MCF 10A (cell line): Measurements from ENCODE around the gene ARHGAP15. TPM values are rescaled to one million over a fixed set of nuclear protein-coding genes. Genes with fewer than 3 reads are reported as not detected.

Source experiments
- BruUV-seq: library from RNA; stranded (reverse); fragments of 400-500 nt; replicated peaks from 2 replicates; lab custom pipeline; 2021; lab: Mats Ljungman, UMichigan
- CTCF ChIA-PET: fragments of 300-600 bp; sonication (Branson Sonifier 250); formaldehyde crosslinking; extraction: SDS; loops from one replicate; lab custom pipeline; 2021; ENCODE audit warnings: antibody characterized with exemption, inconsistent platforms; lab: Yijun Ruan, JAX
- POLR2A ChIA-PET: fragments of 300-600, 350-650 bp; sonication (Branson Sonifier 250); formaldehyde crosslinking; extraction: SDS; loops from one replicate; lab custom pipeline; 2020; ENCODE audit warnings: antibody characterized with exemption, inconsistent platforms; lab: Yijun Ruan, JAX
- DNase-seq: peaks from one replicate; pipeline ENCODE4 v3.0.0-alpha.2; 2018; ENCODE audit not compliant: unreplicated experiment
- H3K27ac Mint-ChIP-seq: one replicate; pipeline ENCODE4 v1.8.0; 2022; ENCODE audit warnings: mild to moderate bottlenecking, low read depth, mixed read lengths; ENCODE audit not compliant: unreplicated experiment
- H3K27me3 Mint-ChIP-seq: one replicate; pipeline ENCODE4 v1.8.0; 2022; ENCODE audit warnings: mixed read lengths; ENCODE audit not compliant: insufficient read depth, unreplicated experiment
- H3K36me3 Mint-ChIP-seq: one replicate; pipeline ENCODE4 v1.8.0; 2022; ENCODE audit warnings: mild to moderate bottlenecking, moderate library complexity, mixed read lengths; ENCODE audit not compliant: insufficient read depth, unreplicated experiment
- H3K4me1 Mint-ChIP-seq: one replicate; pipeline ENCODE4 v1.8.0; 2022; ENCODE audit warnings: mixed read lengths; ENCODE audit not compliant: insufficient read depth, unreplicated experiment
- H3K4me3 Mint-ChIP-seq: one replicate; pipeline ENCODE4 v1.8.0; 2022; ENCODE audit warnings: mild to moderate bottlenecking, moderate library complexity, mixed read lengths; ENCODE audit not compliant: unreplicated experiment
- H3K9me3 Mint-ChIP-seq: one replicate; pipeline ENCODE4 v1.8.0; 2022; ENCODE audit warnings: mixed read lengths; ENCODE audit not compliant: unreplicated experiment
- CTCF ChIP-seq: fragments of 200-600 bp; IDR thresholded peaks from one replicate; pipeline ENCODE4 v1.8.0; 2022; ENCODE audit warnings: antibody characterized with exemption, mild to moderate bottlenecking; ENCODE audit not compliant: unreplicated experiment
- intact Hi-C: fragments of 100-400 bp; cut with micrococcal nuclease; formaldehyde crosslinking; loops from 2 replicates; pipeline ENCODE4 v1.14.1; 2022
- total RNA-seq: library from RNA; stranded (reverse); gene quantifications from 2 replicates; pipeline ENCODE4 v1.2.3, GENCODE V29; 2022

Gene ARHGAP15
- total RNA-seq, 1 experiment from 2014 or later: not detected

GRCh38 chr2:143732871-143733270 is 603.7 kb downstream of the ARHGAP15 start:
- BruUV-seq: no TSS peak
- Mint-ChIP-seq H3K9me3 (no peaks in the 10 kb centered on the region), H3K36me3 (no peaks in the 10 kb centered on the region), H3K4me1 (peaks cover 31% of the 10 kb centered on the region), H3K27me3 (no peaks in the 10 kb centered on the region), H3K27ac (no peak overlapping the region), H3K4me3 (no peak overlapping the region)
- intact Hi-C loops: no loop called here
- DNase-seq: no peak
- ChIA-PET CTCF (interaction anchor here (0.6 kb wide), 1 partner anchor 29 kb away, joined by 5 read pairs; no protein-coding TSS in a partner anchor), POLR2A (no interaction called here)
- no peak for TF ChIP-seq CTCF

- Mint-ChIP-seq H3K27ac (no peak overlapping the region), H3K27me3 (no peaks in the 10 kb centered on the region), H3K36me3 (no peaks in the 10 kb centered on the region), H3K4me3 (no peak overlapping the region), H3K9me3 (no peaks in the 10 kb centered on the region), H3K4me1 (peaks cover 30% of the 10 kb centered on the region)
- ChIA-PET CTCF (no interaction called here), POLR2A (no interaction called here)
- BruUV-seq: no TSS peak
- DNase-seq: no peak
- intact Hi-C loops: no loop called here
- no peak for TF ChIP-seq CTCF
Measured at GRCh38 chr2:143734507-143734906, 605.3 kb downstream of the ARHGAP15 start.

GRCh38 chr2:143736904-143737303 is 607.7 kb downstream of the ARHGAP15 start:
- H3K27ac Mint-ChIP-seq: no peak overlapping the region
- H3K9me3 Mint-ChIP-seq: no peaks in the 10 kb centered on the region
- no peak for DNase-seq
- POLR2A ChIA-PET: interaction anchor here (0.6 kb wide), 1 partner anchor 280 kb away, joined by 3 read pairs; no protein-coding TSS in a partner anchor
- H3K4me1 Mint-ChIP-seq: peaks cover 6% of the 10 kb centered on the region
- CTCF ChIA-PET: interaction anchor here (1.2 kb wide), 1 partner anchor 106 kb away, joined by 3 read pairs; no protein-coding TSS in a partner anchor
- no peak overlapping the region for H3K4me3 Mint-ChIP-seq
- intact Hi-C loops: no loop called here
- BruUV-seq: no TSS peak
- TF ChIP-seq CTCF: no peak
- no peaks in the 10 kb centered on the region for H3K27me3 Mint-ChIP-seq
- no peaks in the 10 kb centered on the region for H3K36me3 Mint-ChIP-seq

- CTCF ChIA-PET: no interaction called here
Measured at GRCh38 chr2:143740431-143740830, 611.2 kb downstream of the ARHGAP15 start.

More at GRCh38 chr2:143740431-143740830, 611.2 kb downstream of the ARHGAP15 start:
- Mint-ChIP-seq H3K4me3 (no peak overlapping the region), H3K27ac (no peak overlapping the region), H3K4me1 (no peaks in the 10 kb centered on the region), H3K9me3 (no peaks in the 10 kb centered on the region), H3K27me3 (no peaks in the 10 kb centered on the region), H3K36me3 (peaks cover 6% of the 10 kb centered on the region)
- no peak for TF ChIP-seq CTCF
- no peak for DNase-seq
- POLR2A ChIA-PET: no interaction called here
- no TSS peak for BruUV-seq
- intact Hi-C loops: no loop called here
